Tibial nerve (tissue), 4 donors: ENCODE data around the gene ARMH4. TPM values are rescaled to one million over a fixed set of nuclear protein-coding genes. Genes with fewer than 3 reads are reported as not detected.

Experiments
- DNase-seq, 2 donors: peaks; one replicate each; pipeline ENCODE4 v3.0.0-alpha.2; 2019; ENCODE audit warnings: low spot score in 2 of 2
- H3K27ac ChIP-seq, 4 donors: fragments of 200-600 bp; sonication (generic) in 3 of 4; one replicate each; pipeline ENCODE4 v1.5.1; 2017 to 2019; ENCODE audit warnings: mild to moderate bottlenecking in 1 of 4
- H3K27me3 ChIP-seq, 2 donors: fragments of 200-600 bp; sonication (generic) in 1 of 2; one replicate each; pipeline versions ENCODE4 v1.5.1 to v1.6.0; 2017 to 2019
- H3K36me3 ChIP-seq, 3 donors: fragments of 200-600 bp; sonication (generic); one replicate each; pipeline ENCODE4 v1.5.1; 2018 to 2019
- H3K4me1 ChIP-seq, 4 donors: fragments of 200-600 bp; sonication (generic) in 3 of 4; one replicate each; pipeline ENCODE4 v1.5.1; 2017 to 2019
- H3K4me3 ChIP-seq, 4 donors: fragments of 200-600 bp; sonication (generic) in 3 of 4; one replicate each; pipeline ENCODE4 v1.5.1; 2017 to 2019; ENCODE audit warnings: mild to moderate bottlenecking in 1 of 4, moderate library complexity in 1 of 4
- H3K9me3 ChIP-seq, 4 donors: fragments of 200-600 bp; sonication (generic) in 3 of 4; one replicate each; pipeline ENCODE4 v1.5.1; 2017 to 2019
- CTCF ChIP-seq, 5 experiments: fragments of 200-600 bp in 3 of 5; fragments of 450-650 bp in 2 of 5; sonication (generic) in 3 of 5; IDR thresholded peaks; one replicate each; pipeline ENCODE4 v1.5.1; 2016 to 2019; ENCODE audit warnings: antibody characterized with exemption in 5 of 5, mild to moderate bottlenecking in 3 of 5, moderate library complexity in 2 of 5
- EP300 ChIP-seq, 2 donors: sonication (generic); formaldehyde crosslinking; IDR thresholded peaks; one replicate each; pipeline ENCODE4 v1.6.1; 2017; ENCODE audit warnings: antibody characterized with exemption in 2 of 2, mild to moderate bottlenecking in 1 of 2
- POLR2A ChIP-seq, 2 donors: fragments of 450-650 bp; IDR thresholded peaks; one replicate each; pipeline ENCODE4 v1.6.1; 2017; ENCODE audit warnings: antibody characterized with exemption in 2 of 2, mild to moderate bottlenecking in 2 of 2, moderate library complexity in 2 of 2
- WGBS, 2 donors: methylation state at CpG; one replicate each; pipeline ENCODE4 v1.1.5; 2018; 5-methylcytosine and 5-hydroxymethylcytosine counted together
- total RNA-seq, 4 donors: library from RNA; depleted of rRNA; stranded (reverse); fragments of >200 nt; gene quantifications; one replicate each; pipeline ENCODE4 v1.1.0, GENCODE V29; 2016

The ARMH4 gene
- total RNA-seq, 4 donors from 2014 or later = 3.6 to 9.0 (median 5.6) TPM

GRCh38 chr14:58068306-58068705 is 83.7 kb downstream of the ARMH4 start:
- no peaks in the 10 kb centered on the region for H3K4me1 ChIP-seq
- peaks cover 0 to 5% (median 0%) of the 10 kb centered on the region in 3 donors for H3K36me3 ChIP-seq
- TF ChIP-seq POLR2A (IDR thresholded peaks at IDR 0.05) (no peak), EP300 (IDR thresholded peaks at IDR 0.05) (no peak), CTCF (IDR thresholded peaks at IDR 0.05) (no peak)

GRCh38 chr14:58066115-58066514 is 85.9 kb downstream of the ARMH4 start:
- no peaks in the 10 kb centered on the region for H3K27me3 ChIP-seq
- no peak overlapping the region for H3K27ac ChIP-seq
- H3K36me3 ChIP-seq = peaks cover 0 to 5% (median 0%) of the 10 kb centered on the region in 3 donors
- no peak for DNase-seq
- H3K9me3 ChIP-seq = no peaks in the 10 kb centered on the region
- H3K4me1 ChIP-seq = no peaks in the 10 kb centered on the region
- H3K4me3 ChIP-seq = no peak overlapping the region
- TF ChIP-seq EP300 (IDR thresholded peaks at IDR 0.05) (no peak), POLR2A (IDR thresholded peaks at IDR 0.05) (no peak), CTCF (IDR thresholded peaks at IDR 0.05) (no peak)

More at GRCh38 chr14:58068306-58068705, 83.7 kb downstream of the ARMH4 start:
- Histone ChIP-seq H3K27me3 (no peaks in the 10 kb centered on the region), H3K9me3 (no peaks in the 10 kb centered on the region), H3K27ac (no peak overlapping the region), H3K4me3 (no peak overlapping the region)
- no peak for DNase-seq
- WGBS, 2 donors = 94 to 100% methylated on average over 1 of the region's 1 CpG

- 72 to 86% methylated on average over 4 of the region's 4 CpGs for WGBS, 2 donors
- TF ChIP-seq EP300 (IDR thresholded peaks at IDR 0.05) = no peak
- TF ChIP-seq POLR2A (IDR thresholded peaks at IDR 0.05) = no peak
- no peak for TF ChIP-seq CTCF (IDR thresholded peaks at IDR 0.05)
- no peak overlapping the region for H3K27ac ChIP-seq
These were observed 90.4 kb downstream of the ARMH4 start for GRCh38 chr14:58061581-58061980.

GRCh38 chr14:58060898-58061297 is 91.1 kb downstream of the ARMH4 start:
- DNase-seq = no peak
- TF ChIP-seq CTCF (IDR thresholded peaks at IDR 0.05) = no peak
- TF ChIP-seq POLR2A (IDR thresholded peaks at IDR 0.05) = no peak
- no peak for TF ChIP-seq EP300 (IDR thresholded peaks at IDR 0.05)
- H3K27me3 ChIP-seq = no peaks in the 10 kb centered on the region
- H3K4me1 ChIP-seq = no peaks in the 10 kb centered on the region
- H3K36me3 ChIP-seq = peaks cover 0 to 3% (median 0%) of the 10 kb centered on the region in 3 donors
- H3K4me3 ChIP-seq = no peak overlapping the region
- WGBS, 2 donors = 76 to 89% methylated on average over 4 of the region's 4 CpGs
- H3K9me3 ChIP-seq = no peaks in the 10 kb centered on the region
- no peak overlapping the region for H3K27ac ChIP-seq

More at GRCh38 chr14:58061581-58061980, 90.4 kb downstream of the ARMH4 start:
- no peak for DNase-seq
- H3K9me3 ChIP-seq = no peaks in the 10 kb centered on the region
- H3K36me3 ChIP-seq = peaks cover 0 to 5% (median 0%) of the 10 kb centered on the region in 3 donors
- no peak overlapping the region for H3K4me3 ChIP-seq
- H3K4me1 ChIP-seq = no peaks in the 10 kb centered on the region
- H3K27me3 ChIP-seq = no peaks in the 10 kb centered on the region

- TF ChIP-seq EP300 (IDR thresholded peaks at IDR 0.05) (no peak), POLR2A (IDR thresholded peaks at IDR 0.05) (no peak), CTCF (IDR thresholded peaks at IDR 0.05) (no peak)
- no peak overlapping the region for H3K4me3 ChIP-seq
- H3K9me3 ChIP-seq = no peaks in the 10 kb centered on the region
- WGBS, 2 donors = 48 to 74% methylated on average over 3 of the region's 3 CpGs
- H3K27ac ChIP-seq = no peak overlapping the region
- no peaks in the 10 kb centered on the region for H3K4me1 ChIP-seq
- no peaks in the 10 kb centered on the region for H3K36me3 ChIP-seq
- H3K27me3 ChIP-seq = no peaks in the 10 kb centered on the region
- DNase-seq = no peak
These were observed 91.9 kb downstream of the ARMH4 start for GRCh38 chr14:58060077-58060476.
